HG03521 (cell line): Measurements from ENCODE around the gene NXPH2.

Source experiments
- ATAC-seq: cut with Tn5 transposase; IDR thresholded peaks from one replicate; pipeline ENCODE4 v1.9.1; 2021; ENCODE audit warnings: mild to moderate bottlenecking, moderate library complexity; ENCODE audit not compliant: unreplicated experiment

Gene NXPH2

GRCh38 chr2:138779781-138780445, at the start of gene NXPH2:
NXPH2 (minus strand) TSS chr2:138780390; CDS start chr2:138780241, 149 bp downstream.
- ATAC-seq = no peak

- no peak for ATAC-seq
Observed at GRCh38 chr2:138829326-138829919, 49.2 kb upstream of the NXPH2 start.

- ATAC-seq = peak; percentile 71
Observed at GRCh38 chr2:138827426-138828054, 47.4 kb upstream of the NXPH2 start.

DNA sequence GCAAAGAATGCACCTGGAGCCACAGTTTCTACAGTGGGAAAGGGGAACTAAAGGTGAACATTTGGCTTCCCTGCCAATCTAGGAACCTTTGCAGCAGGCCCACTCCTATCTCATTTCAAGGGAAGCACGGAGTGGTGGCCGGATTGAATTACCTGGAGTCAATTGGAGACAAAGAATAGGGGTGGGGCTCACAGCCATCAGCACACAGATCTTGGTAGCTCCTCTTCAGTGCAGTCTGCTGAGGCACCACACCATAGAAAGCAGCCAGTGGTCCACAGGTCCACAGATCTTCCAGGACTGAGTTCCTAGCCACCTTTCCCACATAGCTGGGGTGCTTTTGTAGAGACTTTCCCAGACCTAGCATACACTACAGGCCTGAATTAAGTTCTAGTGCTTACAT, 43.5 kb upstream of the NXPH2 start:
- ATAC-seq = no peak

DNA sequence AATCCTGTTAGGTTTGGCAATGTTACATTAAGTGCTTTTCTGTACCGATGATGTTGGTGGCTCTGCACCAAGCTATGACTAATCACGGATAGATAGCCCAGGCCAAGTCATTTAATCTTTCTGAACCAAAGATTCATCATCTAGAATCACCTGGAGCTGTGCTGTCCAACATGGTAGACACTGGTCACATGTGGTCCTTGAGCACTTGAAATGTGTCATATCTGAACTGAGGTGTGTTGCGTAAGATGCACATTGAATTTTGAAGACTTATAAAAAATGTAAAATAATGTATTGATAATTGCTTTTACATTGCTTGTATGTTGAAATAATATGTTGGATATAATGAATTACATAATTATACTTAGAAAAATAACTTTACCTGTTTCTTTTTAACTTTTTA, 39.8 kb upstream of the NXPH2 start:
- ATAC-seq = no peak

- ATAC-seq = no peak
Observed at GRCh38 chr2:138818556-138818955, 38.4 kb upstream of the NXPH2 start.

GRCh38 chr2:138814123-138814898, 34.1 kb upstream of the NXPH2 start:
- no peak for ATAC-seq

DNA sequence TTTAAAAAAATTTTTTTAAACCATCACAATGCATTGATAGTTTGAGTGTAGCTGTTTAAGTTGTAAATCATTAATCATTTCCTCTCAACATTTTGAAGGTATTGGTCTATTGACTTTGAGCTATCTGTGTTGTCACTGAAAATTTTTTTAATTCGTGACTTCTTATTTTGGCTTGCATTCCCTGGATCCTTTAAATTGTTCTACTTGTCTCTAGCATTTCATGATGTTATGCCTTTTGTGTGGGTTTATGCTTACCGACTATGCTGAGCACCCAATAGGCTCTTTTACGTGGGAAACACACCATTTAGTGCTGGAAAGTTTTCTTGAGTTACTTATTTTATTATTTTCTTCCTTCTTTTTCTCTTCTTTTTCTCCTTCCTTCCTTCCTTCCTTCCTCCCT, 31.2 kb upstream of the NXPH2 start:
- ATAC-seq = no peak

GRCh38 chr2:138794724-138795123, 14.5 kb upstream of the NXPH2 start:
- ATAC-seq = no peak

GRCh38 chr2:138787053-138787666, 7.0 kb upstream of the NXPH2 start:
- no peak for ATAC-seq

- ATAC-seq = no peak
Observed at GRCh38 chr2:138782383-138782782, 2.2 kb upstream of the NXPH2 start.

GRCh38 chr2:138780908-138781307, 718 bp upstream of the NXPH2 start:
- no peak for ATAC-seq

DNA sequence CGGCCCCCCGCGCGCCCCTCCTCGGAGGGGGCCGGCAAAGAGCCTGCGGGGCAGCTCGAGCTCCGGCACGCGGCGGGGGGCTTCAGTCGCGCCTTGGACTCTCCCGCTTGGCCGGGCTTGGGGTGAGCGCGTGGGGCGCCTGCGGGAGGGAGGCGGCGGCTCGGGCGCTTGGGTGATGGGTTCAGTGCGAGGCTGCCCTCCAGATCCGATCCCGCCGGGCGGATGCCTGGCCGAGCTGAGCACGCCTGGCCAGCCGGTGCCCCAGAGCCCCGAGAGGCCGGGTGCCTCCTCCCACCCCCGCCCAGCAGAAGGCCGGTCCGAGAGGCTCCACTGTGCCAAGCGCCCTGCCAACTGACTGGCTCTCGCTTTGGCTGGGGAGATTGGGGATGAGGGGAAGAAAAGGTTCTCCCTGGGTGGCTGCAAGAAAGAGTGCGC, 273 bp upstream of the NXPH2 start:
- ATAC-seq = no peak

- ATAC-seq = no peak
Observed at GRCh38 chr2:138779406-138779780, 797 bp downstream of the NXPH2 start.

- no peak for ATAC-seq
Observed at GRCh38 chr2:138777996-138778395, 2.2 kb downstream of the NXPH2 start.

GRCh38 chr2:138775736-138776135, 4.5 kb downstream of the NXPH2 start:
- ATAC-seq = no peak

- ATAC-seq = no peak
Observed at GRCh38 chr2:138771534-138771933, 8.7 kb downstream of the NXPH2 start.

DNA sequence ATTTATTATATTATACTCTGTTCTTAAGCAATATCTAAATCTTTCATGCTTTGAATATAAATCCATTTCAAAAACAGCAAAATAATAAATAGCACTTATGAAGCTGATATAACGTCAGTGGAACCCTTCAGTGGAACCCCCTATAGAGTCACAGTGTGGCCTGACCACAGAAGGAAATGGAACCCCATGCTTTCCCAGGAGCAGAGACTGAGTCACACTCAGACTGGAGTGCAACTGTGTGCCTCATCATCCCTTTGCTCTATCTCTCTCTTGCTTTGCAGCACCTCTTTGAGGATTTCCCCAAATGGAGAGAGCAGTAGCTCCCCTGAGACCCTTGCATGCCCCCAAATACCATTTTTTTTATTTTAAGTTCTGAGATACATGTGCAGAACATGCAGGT, 13.1 kb downstream of the NXPH2 start:
- no peak for ATAC-seq

- ATAC-seq = no peak
Observed at GRCh38 chr2:138766464-138766863, 13.7 kb downstream of the NXPH2 start.

- ATAC-seq = no peak
Observed at GRCh38 chr2:138763971-138764370, 16.2 kb downstream of the NXPH2 start.

GRCh38 chr2:138762533-138762932, 17.7 kb downstream of the NXPH2 start:
- no peak for ATAC-seq
